Neural cell (in vitro differentiated cells): ENCODE results near the gene STRAP. TPM values are rescaled to one million over a fixed set of nuclear protein-coding genes. Genes with fewer than 3 reads are reported as not detected.
A peak's percentile ranks its signal among the peaks of the same experiment; 100 is the strongest.

Experiments used
- H2AFZ ChIP-seq: fragments of 200-600, 300-800 bp; sonication (generic), shearing (Covaris generic); 2 replicates; pipeline ENCODE4 v1.6.0; 2014; ENCODE audit warnings: low read depth, mild to moderate bottlenecking, antibody characterized with exemption, low read length, moderate library complexity
- H3F3A ChIP-seq: fragments of 200-600 bp; shearing (Covaris generic); 2 replicates; pipeline ENCODE4 v1.6.1; 2016; ENCODE audit warnings: mild to moderate bottlenecking, moderate library complexity, mixed read lengths, antibody characterized with exemption, low read length; ENCODE audit not compliant: insufficient read depth, poor library complexity, severe bottlenecking
- H3K27ac ChIP-seq: fragments of 200-600, 300-800 bp; sonication (generic), shearing (Covaris generic); 2 replicates; pipeline ENCODE4 v1.5.1; 2014; ENCODE audit warnings: mild to moderate bottlenecking, low read length, moderate library complexity
- H3K27me3 ChIP-seq: fragments of 300-800, 200-600 bp; sonication (generic), shearing (Covaris generic); 2 replicates; pipeline ENCODE4 v1.6.0; 2014; ENCODE audit warnings: mild to moderate bottlenecking, low read depth, low read length, moderate library complexity; ENCODE audit not compliant: insufficient read depth
- H3K36me3 ChIP-seq: fragments of 300-800, 200-600 bp; sonication (generic), shearing (Covaris generic); 2 replicates; pipeline ENCODE4 v1.5.1; 2014; ENCODE audit warnings: mild to moderate bottlenecking, antibody characterized with exemption, low read length, moderate library complexity; ENCODE audit not compliant: insufficient read depth
- H3K4me2 ChIP-seq: fragments of 300-800, 200-600 bp; sonication (generic), shearing (Covaris generic); 2 replicates; pipeline ENCODE4 v1.6.0; 2014; ENCODE audit warnings: mild to moderate bottlenecking, low read length
- H3K4me3 ChIP-seq: fragments of 300-800, 200-600 bp; sonication (generic), shearing (Covaris generic); 2 replicates; pipeline ENCODE4 v1.5.1; 2014; ENCODE audit warnings: mild to moderate bottlenecking, low read length, moderate library complexity
- H3K79me2 ChIP-seq: fragments of 200-600 bp; shearing (Covaris generic); replicated peaks from 2 replicates; pipeline ENCODE4 v1.6.0; 2014; ENCODE audit warnings: mild to moderate bottlenecking, low read length, moderate library complexity; ENCODE audit not compliant: insufficient read depth
- H3K9ac ChIP-seq: fragments of 300-800, 200-600 bp; sonication (generic), shearing (Covaris generic); 2 replicates; pipeline ENCODE4 v1.6.1; 2016; ENCODE audit warnings: mild to moderate bottlenecking, low read length, mixed read lengths
- H3K9me2 ChIP-seq: fragments of 200-600 bp; shearing (Covaris generic); 2 replicates; pipeline ENCODE4 v1.6.1; 2016; ENCODE audit warnings: mild to moderate bottlenecking, low read length, mixed read lengths; ENCODE audit not compliant: insufficient read depth
- H3K9me3 ChIP-seq: fragments of 200-600, 300-800 bp; sonication (generic), shearing (Covaris generic); 2 replicates; pipeline ENCODE4 v1.6.1; 2016; ENCODE audit warnings: mild to moderate bottlenecking, mixed run types, low read length, moderate library complexity, mixed read lengths
- H4K20me1 ChIP-seq: fragments of 200-600 bp; shearing (Covaris generic); 2 replicates; pipeline ENCODE4 v1.6.1; 2016; ENCODE audit warnings: mild to moderate bottlenecking, mixed run types; ENCODE audit not compliant: insufficient read depth
- CTCF ChIP-seq: fragments of 450-650 bp; IDR thresholded peaks from 2 replicates; pipeline ENCODE4 v1.5.1; 2014; ENCODE audit warnings: antibody characterized with exemption, mild to moderate bottlenecking, moderate library complexity; ENCODE audit not compliant: poor library complexity, severe bottlenecking
- EP300 ChIP-seq: fragments of 450-650 bp; conservative IDR thresholded peaks from 2 replicates; pipeline ENCODE4 v1.6.1; 2014; ENCODE audit warnings: antibody characterized with exemption, mild to moderate bottlenecking, moderate library complexity; ENCODE audit not compliant: poor library complexity, severe bottlenecking
- EZH2 ChIP-seq: fragments of 200-600, 300-800 bp; shearing (Covaris generic), sonication (generic); IDR thresholded peaks from 2 replicates; pipeline ENCODE4 v1.6.1; 2014; ENCODE audit warnings: antibody characterized with exemption, low read length, borderline replicate concordance, mild to moderate bottlenecking; ENCODE audit not compliant: insufficient read depth, poor library complexity, severe bottlenecking
- MXI1 ChIP-seq: fragments of 450-650 bp; conservative IDR thresholded peaks from 2 replicates; pipeline ENCODE4 v1.6.1; 2014; ENCODE audit warnings: antibody characterized with exemption, mild to moderate bottlenecking; ENCODE audit not compliant: poor library complexity, severe bottlenecking
- POLR2AphosphoS5 ChIP-seq: IDR thresholded peaks from 2 replicates; pipeline ENCODE4 v1.6.1; 2012
- RAD21 ChIP-seq: fragments of 450-650 bp; conservative IDR thresholded peaks from 2 replicates; pipeline ENCODE4 v1.6.1; 2014; ENCODE audit warnings: antibody characterized with exemption, mild to moderate bottlenecking, moderate library complexity
- REST ChIP-seq: IDR thresholded peaks from 2 replicates; pipeline ENCODE4 v1.6.1; 2012; ENCODE audit warnings: borderline replicate concordance
- SMC3 ChIP-seq: fragments of 450-650 bp; conservative IDR thresholded peaks from 2 replicates; pipeline ENCODE4 v1.6.1; 2014; ENCODE audit warnings: antibody characterized with exemption, mild to moderate bottlenecking, moderate library complexity; ENCODE audit not compliant: poor library complexity
- polyA plus RNA-seq: library from polyadenylated mRNA; depleted of rRNA; stranded (reverse); fragments of >200 nt; gene quantifications from 2 replicates; pipeline ENCODE4 v1.2.3, GENCODE V29; 2014

STRAP gene
- polyA plus RNA-seq, 1 donor from 2014 or later: 213 TPM

- no peaks in the 10 kb centered on the region for H3K79me2 ChIP-seq
- no peaks in the 10 kb centered on the region for H3K27me3 ChIP-seq
- no peaks in the 10 kb centered on the region for H3F3A ChIP-seq
- H3K36me3 ChIP-seq: no peaks in the 10 kb centered on the region
- TF ChIP-seq EP300: no peak
- peak; percentile 69 for TF ChIP-seq SMC3
- no peak for TF ChIP-seq MXI1
- peak; percentile 74 for TF ChIP-seq CTCF
- TF ChIP-seq RAD21: peak; percentile 58
- no peak overlapping the region for H3K9ac ChIP-seq
- H3K9me2 ChIP-seq: no peaks in the 10 kb centered on the region
- H3K27ac ChIP-seq: no peak overlapping the region
- H4K20me1 ChIP-seq: no peaks in the 10 kb centered on the region
- H3K4me3 ChIP-seq: no peak overlapping the region
- H3K9me3 ChIP-seq: no peaks in the 10 kb centered on the region
- H3K4me2 ChIP-seq: no peak overlapping the region
- H2AFZ ChIP-seq: no peak overlapping the region
Observed at GRCh38 chr12:15899282-15899870, 17.2 kb downstream of the STRAP start.

GRCh38 chr12:15904378-15904920 is 22.3 kb downstream of the STRAP start:
- H4K20me1 ChIP-seq: no peaks in the 10 kb centered on the region
- no peaks in the 10 kb centered on the region for H3K27me3 ChIP-seq
- H3F3A ChIP-seq: no peaks in the 10 kb centered on the region
- H2AFZ ChIP-seq: no peak overlapping the region
- TF ChIP-seq EZH2 (no peak), REST (no peak), POLR2AphosphoS5 (no peak), MXI1 (no peak), SMC3 (no peak), CTCF (no peak)
- no peak overlapping the region for H3K27ac ChIP-seq
- H3K9ac ChIP-seq: no peak overlapping the region
- H3K9me3 ChIP-seq: no peaks in the 10 kb centered on the region
- no peaks in the 10 kb centered on the region for H3K79me2 ChIP-seq
- H3K9me2 ChIP-seq: no peaks in the 10 kb centered on the region
- H3K4me3 ChIP-seq: no peak overlapping the region
- H3K4me2 ChIP-seq: no peak overlapping the region
- no peaks in the 10 kb centered on the region for H3K36me3 ChIP-seq
